Measurements from ENCODE around the gene SLC22A3.

SLC22A3 gene

GRCh38 chr6:160418370-160418769, 70.2 kb downstream of the SLC22A3 start:
- no peak for DNase-seq (ENCODE audit: low read depth)

- DNase-seq (ENCODE audit: low read depth) = no peak
Observed at GRCh38 chr6:160419488-160419887, 71.3 kb downstream of the SLC22A3 start.

DNA sequence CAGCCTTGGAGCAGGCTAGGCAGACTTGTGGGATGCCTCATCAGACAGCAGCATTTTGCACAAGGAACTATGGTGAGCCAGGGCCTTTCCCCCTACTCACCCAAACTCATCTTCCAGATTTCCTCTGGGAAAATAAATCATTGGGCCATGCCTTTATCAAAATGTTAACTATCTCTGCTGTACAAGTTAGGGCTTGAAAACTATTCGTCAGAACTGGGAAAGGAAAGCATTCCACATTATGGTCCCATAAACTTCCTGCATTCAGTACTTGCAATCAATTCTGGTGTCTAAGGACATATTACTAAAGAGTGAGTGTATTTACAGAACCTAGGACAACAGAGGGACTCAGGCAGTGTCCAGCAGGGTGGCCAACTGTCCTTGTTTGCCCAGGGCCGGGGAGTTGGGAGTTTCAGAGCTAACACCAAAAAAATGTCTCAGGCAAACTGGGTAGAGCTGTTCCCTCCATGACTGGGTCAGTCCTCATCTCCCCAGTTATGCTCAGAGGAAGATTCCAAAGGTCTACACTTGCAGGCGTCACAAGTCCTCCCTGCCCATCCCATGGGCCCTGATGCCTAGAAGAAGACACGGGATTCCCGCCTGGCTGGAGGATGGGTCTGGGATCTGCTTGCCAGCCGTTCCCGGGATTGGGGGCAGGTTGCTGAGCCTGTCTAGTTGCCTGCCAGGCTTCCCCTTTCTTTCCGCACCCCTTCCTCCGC, 72.2 kb downstream of the SLC22A3 start:
- no peak for DNase-seq (ENCODE audit: low read depth)

GRCh38 chr6:160420969-160421556, 72.9 kb downstream of the SLC22A3 start:
- no peak for DNase-seq (ENCODE audit: low read depth)

- no peak for DNase-seq (ENCODE audit: low read depth)
Observed at GRCh38 chr6:160421854-160422253, 73.7 kb downstream of the SLC22A3 start.

DNA sequence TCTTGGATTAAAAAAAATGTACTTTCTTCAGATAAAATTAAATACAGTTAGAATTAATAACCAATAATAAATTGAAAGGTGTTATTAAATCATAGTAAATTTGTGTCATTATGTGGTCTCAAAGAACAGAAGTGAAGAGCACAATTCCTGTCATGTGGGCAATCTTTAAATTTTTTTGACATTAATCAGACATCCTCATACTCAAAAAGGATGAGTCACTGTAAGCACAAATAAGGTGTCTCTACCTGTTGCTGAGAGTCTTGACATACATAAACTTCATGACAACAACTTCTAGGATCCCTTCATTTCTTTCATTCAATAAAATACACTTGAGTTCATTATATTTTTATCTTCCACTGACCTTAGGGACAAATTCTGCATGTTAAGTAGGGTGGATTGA, 76.1 kb downstream of the SLC22A3 start:
- no peak for DNase-seq (ENCODE audit: low read depth)

DNA sequence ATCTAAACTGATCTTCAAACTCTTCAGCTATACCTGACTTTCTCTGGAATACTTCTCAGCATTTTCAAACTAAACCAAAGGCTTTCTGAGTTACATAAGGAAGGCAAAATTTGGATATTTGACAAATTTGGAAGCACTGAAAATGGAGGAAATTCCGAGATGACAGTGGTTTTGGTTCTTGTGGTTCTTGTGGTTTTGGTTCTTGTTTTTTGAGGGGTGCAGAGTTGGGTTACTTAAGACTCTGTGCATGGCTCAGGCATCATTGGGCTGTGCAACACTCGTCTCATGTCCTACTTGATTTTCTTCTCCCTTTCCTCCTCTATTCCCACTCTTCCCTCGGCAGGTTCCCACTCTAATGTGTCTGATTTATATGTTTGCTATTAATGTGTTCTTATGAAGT, 78.0 kb downstream of the SLC22A3 start:
- no peak for DNase-seq (ENCODE audit: low read depth)

DNA sequence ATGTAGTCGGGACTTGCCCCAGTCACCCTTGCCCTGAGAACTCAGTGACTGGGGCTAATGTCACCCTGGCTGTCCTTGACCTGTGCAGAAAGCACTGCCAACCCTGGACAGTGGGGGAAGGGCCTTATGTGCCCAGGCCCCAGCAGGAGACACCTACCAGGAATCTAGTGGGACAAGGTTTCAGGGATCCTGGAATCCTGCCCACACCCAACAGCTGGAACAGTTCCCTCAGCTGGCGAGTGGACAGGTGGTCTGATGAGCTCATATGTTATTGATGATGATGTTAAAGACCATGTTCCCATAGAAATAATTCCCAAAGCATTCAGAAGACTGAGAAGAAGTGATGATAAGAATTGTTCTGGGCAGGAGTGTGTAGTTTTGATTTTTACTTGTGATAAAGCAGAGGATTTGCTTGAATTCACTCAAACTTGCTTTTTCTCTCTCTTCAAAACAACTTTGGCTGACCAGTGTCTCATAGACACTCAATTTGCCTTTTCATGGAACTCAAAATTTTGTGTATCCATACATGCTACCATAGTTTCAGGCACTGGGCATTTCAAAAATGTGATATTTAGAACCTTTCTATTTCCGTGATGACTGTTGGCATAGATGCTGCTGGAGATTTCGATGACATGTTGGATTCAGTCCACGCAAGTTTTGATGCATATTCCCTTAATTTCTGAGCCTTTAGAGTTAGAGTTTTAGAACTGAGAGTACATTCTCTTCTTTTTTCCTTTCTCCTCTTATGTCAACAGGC, 79.3 kb downstream of the SLC22A3 start:
- DNase-seq (ENCODE audit: low read depth) = no peak

DNA sequence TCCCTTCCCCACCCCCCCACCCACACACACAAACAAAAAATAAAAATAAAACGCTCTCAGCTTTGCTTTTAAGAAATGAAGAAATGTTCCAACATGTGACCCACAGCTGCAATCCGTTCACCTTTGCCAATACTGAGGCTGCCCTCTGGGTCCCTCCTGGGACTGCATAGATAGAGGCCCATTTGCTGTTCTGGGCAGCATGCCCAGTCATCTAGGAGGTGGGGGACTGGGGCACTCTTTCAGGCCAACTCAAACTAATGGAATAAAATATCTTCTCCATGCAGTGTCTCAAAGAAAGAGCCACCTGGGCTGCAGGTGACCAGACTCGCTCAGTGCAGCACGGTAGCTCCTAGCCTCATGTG, 79.9 kb downstream of the SLC22A3 start:
- no peak for DNase-seq (ENCODE audit: low read depth)

DNA sequence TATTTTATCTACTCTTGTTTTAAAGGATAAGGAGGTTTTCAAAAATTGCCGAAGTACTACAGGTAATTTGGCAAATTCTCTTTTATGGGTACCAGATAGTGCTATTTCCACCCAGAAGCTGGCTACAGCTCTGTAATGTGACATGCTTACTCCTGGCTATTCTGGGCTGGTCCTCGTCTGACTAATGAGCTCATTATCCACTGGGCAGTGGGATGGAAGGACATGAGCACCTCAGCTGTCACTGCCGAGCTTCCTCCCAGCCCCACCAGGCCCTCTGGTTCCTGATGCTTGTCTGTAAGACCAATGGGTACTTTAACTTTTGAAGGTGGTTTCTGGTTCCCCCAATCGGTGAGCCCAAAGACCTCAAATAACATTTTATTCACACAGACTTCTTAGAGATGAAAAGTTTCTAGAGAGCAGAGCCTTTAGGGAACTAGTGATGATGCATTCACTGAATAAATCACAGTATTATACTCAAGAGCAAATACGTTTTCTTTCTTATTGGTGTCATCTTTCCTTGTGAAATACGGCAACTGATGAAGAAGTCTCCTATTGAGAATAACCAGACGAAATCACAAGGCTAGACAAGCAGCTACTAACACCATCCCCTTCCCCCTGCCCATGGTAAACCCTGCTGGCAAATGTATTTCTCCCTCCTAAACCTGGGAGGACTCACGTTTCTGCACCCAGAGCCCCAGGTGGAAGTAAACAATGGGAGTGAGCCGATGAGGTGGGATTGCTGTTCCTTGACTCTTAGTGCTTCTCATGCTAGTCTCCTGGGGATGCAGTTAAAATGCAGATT, 80.8 kb downstream of the SLC22A3 start:
- no peak for DNase-seq (ENCODE audit: low read depth)

DNA sequence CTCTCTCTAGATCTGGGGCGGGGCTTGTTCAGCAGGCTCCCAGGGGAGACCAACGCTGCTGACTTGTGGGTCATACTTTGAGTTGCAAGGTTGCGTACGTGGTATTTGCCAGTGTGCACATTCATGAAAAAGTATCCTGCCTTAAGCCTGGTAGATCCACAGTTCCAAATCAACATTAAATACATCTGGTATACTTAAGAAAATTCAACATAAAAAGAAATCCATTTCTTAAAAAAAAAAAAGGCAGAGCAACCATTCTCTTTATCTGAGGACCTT, 81.4 kb downstream of the SLC22A3 start:
- no peak for DNase-seq (ENCODE audit: low read depth)

DNA sequence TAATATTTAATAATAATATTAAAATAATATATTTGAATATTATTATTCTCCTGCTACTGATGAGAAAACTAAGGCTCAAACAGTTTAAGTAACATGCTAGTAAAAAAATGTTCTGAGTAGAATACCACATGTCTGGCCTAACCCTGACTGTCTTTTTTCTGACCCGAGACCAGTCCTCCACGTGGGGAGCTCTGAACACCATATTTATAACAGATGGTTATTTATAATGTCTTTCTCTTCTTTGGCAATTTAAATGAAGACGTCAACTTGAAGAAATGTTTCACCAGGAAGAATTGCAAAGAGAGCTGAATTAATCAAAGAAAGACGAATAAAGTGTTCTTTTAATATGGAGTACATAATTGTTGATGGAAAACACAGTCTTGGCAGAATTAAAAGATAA, 82.0 kb downstream of the SLC22A3 start:
- no peak for DNase-seq (ENCODE audit: low read depth)

GRCh38 chr6:160430751-160431150, 82.6 kb downstream of the SLC22A3 start:
- DNase-seq (ENCODE audit: low read depth) = no peak

DNA sequence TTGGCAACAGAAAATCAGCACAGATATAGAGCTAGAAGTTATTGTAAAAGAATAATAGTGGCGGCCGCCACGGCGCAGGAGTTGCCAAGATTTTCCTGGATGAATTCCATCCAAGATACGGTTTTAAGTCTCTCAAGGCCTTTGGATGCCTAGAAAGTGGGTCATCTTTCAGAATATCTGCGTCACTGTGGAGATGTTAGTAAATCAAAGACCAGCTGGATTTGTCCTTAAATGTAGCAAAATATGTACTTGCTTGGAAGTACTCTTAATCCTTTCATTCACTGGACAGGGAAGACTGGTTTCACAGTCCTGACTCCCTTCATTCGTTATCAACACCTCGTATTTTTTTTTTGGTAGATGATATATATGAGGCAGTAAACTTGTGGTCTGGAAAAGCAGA, 83.0 kb downstream of the SLC22A3 start:
- DNase-seq (ENCODE audit: low read depth) = peak; percentile 68

- DNase-seq (ENCODE audit: low read depth) = no peak
Observed at GRCh38 chr6:160431791-160432404, 83.7 kb downstream of the SLC22A3 start.

DNA sequence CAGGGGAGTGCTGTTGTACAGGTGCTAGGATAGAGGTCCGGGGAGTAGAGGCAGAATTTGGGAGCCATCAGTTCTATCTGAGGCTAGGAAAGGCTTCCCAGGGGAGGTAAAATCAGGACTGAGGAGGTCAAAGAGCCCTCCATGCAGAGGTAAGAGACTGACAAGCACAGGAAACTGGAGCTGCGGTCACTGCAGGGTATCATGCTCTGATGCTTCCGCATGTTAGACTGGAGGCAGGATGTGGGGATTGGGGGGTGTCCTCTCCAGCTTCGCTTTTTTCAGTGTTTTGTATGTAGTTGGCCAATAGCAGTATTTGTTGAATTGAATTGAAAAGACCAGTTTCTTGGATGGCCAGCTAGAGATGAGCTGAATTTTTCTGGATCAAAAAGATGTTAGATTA, 87.8 kb downstream of the SLC22A3 start:
- DNase-seq (ENCODE audit: low read depth) = no peak

DNA sequence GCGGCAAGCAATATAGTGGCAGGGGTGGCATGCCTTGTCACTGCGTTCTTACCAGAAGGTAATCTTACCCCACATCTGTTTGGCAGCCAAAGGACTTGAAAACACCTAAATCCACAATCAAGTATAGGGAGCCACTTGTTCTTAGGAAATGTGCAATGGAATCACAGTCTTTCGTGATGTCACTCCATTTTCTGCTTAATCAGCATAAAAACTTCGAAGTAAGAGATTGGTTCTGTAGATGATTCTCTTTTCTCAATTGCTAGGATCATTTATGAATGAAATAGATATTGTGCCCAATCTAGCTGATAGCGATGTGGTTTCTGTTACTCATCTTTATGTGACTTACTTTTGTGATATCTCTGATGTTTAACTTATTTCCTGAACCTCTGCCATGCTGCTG, 89.0 kb downstream of the SLC22A3 start:
- no peak for DNase-seq (ENCODE audit: low read depth)

DNA sequence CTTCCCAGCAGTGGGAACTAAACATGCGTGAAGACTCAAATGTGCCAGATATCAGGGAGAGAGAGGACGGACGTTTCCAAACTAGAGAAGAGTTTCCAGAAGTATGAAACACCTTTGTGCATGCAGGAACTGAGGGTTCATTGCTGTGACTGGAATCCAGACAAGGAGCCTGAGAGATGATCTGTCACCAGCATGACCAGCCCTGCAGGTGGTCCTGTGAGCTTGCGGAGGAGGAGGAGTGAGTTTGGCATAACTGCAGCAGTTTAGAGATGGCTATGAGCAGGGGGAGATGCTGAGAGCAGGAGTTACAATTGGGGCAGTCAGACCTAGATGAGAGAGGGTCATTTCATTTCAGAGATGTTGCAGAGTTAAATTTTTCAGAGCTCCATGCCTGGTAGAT, 89.6 kb downstream of the SLC22A3 start:
- no peak for DNase-seq (ENCODE audit: low read depth)

DNA sequence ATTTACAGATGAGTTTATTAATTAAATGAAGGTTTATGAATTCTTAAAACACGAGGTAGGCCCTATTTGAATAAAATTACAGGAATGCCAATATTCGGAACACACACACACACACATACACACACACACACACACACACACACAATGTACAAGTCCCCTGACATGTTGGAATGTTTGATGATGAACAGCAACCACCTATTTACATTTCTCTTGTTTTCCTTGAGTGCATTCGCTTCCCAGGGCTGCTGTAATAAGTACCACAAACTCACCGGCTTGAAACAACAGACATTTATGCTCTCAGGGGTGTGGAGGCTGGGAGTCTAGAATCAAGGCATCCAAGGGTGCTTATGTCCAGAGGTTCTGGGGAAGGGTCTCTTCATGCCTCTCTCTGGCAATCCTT, 90.3 kb downstream of the SLC22A3 start:
- no peak for DNase-seq (ENCODE audit: low read depth)

GRCh38 chr6:160439751-160440150, 91.6 kb downstream of the SLC22A3 start:
- DNase-seq (ENCODE audit: low read depth) = no peak

GRCh38 chr6:160442151-160442550, 94.0 kb downstream of the SLC22A3 start:
- DNase-seq (ENCODE audit: low read depth) = no peak

DNA sequence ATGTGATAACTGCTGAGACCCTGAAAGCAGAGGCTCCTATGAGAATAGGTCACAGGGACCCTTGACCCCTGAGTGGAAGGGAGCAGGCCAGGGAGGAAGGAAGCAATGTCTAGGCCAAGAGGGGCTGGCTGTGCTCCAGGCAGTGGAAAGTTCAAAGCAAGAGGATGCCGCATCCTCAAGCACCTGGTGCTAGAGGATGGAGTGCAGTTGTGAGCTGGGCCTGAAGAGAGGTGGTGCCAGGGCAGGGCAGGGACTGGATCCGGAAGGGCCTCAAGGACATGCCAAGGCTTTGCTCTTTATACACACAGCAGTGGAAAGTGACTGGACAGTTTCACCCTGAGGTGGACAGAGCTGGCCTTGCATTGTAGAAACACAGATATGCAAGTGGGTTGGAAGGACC, 97.0 kb downstream of the SLC22A3 start:
- no peak for DNase-seq (ENCODE audit: low read depth)
